GM21390 (cell line): ENCODE measurements around the gene CMPK1.
"Not testable (repeated sequence)": the region's sequence is repeated elsewhere in the genome, so short reads cannot be mapped to it uniquely, and the experiment has no call there.

ENCODE experiments used
- ATAC-seq: cut with Tn5 transposase; IDR thresholded peaks from one replicate; pipeline ENCODE4 v1.9.1; 2021; ENCODE audit not compliant: unreplicated experiment

CMPK1 gene

GRCh38 chr1:47333578-47333921 is at the start of gene CMPK1:
Gene CMPK1 (plus strand): TSS chr1:47333790. CDS start chr1:47333946, 156 bp downstream.
- ATAC-seq: peak; percentile 76

GRCh38 chr1:47288116-47288515 is 45.5 kb upstream of the CMPK1 start:
- not testable (repeated sequence) for ATAC-seq

- not testable (repeated sequence) for ATAC-seq
These were observed 38.7 kb upstream of the CMPK1 start for GRCh38 chr1:47294863-47295262.

GRCh38 chr1:47295579-47295978 is 38.0 kb upstream of the CMPK1 start:
- ATAC-seq: no peak

- no peak for ATAC-seq
These were observed 35.4 kb upstream of the CMPK1 start for GRCh38 chr1:47298025-47298699.

- no peak for ATAC-seq
These were observed 31.1 kb upstream of the CMPK1 start for GRCh38 chr1:47302472-47302871.

GRCh38 chr1:47309427-47309826 is 24.2 kb upstream of the CMPK1 start:
- no peak for ATAC-seq

- peak; percentile 96 for ATAC-seq
These were observed 19.5 kb upstream of the CMPK1 start, which contains the start of gene STIL for GRCh38 chr1:47313915-47314664. Gene STIL (minus strand): TSS chr1:47314147. CDS start chr1:47310319, 3,828 bp downstream.

- no peak for ATAC-seq
These were observed 15.7 kb upstream of the CMPK1 start for GRCh38 chr1:47317841-47318240.

GRCh38 chr1:47319968-47320367 is 13.6 kb upstream of the CMPK1 start:
- not testable (repeated sequence) for ATAC-seq

GRCh38 chr1:47323599-47324031 is 10.0 kb upstream of the CMPK1 start:
- no peak for ATAC-seq

- no peak for ATAC-seq
These were observed 8.9 kb upstream of the CMPK1 start for GRCh38 chr1:47324682-47325081.

GRCh38 chr1:47325528-47325927 is 8.1 kb upstream of the CMPK1 start:
- ATAC-seq: no peak

GRCh38 chr1:47326271-47326670 is 7.3 kb upstream of the CMPK1 start:
- ATAC-seq: no peak

- ATAC-seq: no peak
These were observed 4.6 kb upstream of the CMPK1 start for GRCh38 chr1:47328992-47329391.

GRCh38 chr1:47330212-47330611 is 3.4 kb upstream of the CMPK1 start:
- no peak for ATAC-seq

- ATAC-seq: no peak
These were observed 1.7 kb upstream of the CMPK1 start for GRCh38 chr1:47331875-47332274.

GRCh38 chr1:47332779-47333577 is 612 bp upstream of the CMPK1 start:
- no peak for ATAC-seq

GRCh38 chr1:47333922-47334764 is 553 bp downstream of the CMPK1 start:
- ATAC-seq: peak; percentile 85

- ATAC-seq: no peak
These were observed 1.3 kb downstream of the CMPK1 start for GRCh38 chr1:47334765-47335435.
